GM23338 (cell line): ENCODE data around the gene IFRD1. TPM values are rescaled to one million over a fixed set of nuclear protein-coding genes. Genes with fewer than 3 reads are reported as not detected.
"Not testable (repeated sequence)": the region's sequence is repeated elsewhere in the genome, so short reads cannot be mapped to it uniquely, and the experiment has no call there.

Source experiments
- ATAC-seq: fragments of 200-7000 bp; cut with Tn5 transposase; 3 replicates; pipeline ENCODE4 v1.9.1; 2020
- DNase-seq: peaks from one replicate; pipeline ENCODE4 v3.0.0-alpha.2; 2015; ENCODE audit warnings: low spot score
- H2AFZ ChIP-seq: fragments of 200-600 bp; sonication (generic); 2 replicates; pipeline ENCODE4 v1.8.0; 2016; ENCODE audit warnings: antibody characterized with exemption, mild to moderate bottlenecking, moderate library complexity
- H3F3A ChIP-seq: fragments of 200-600 bp; sonication (generic); replicated peaks from 2 replicates; pipeline ENCODE4 v1.8.0; 2017; ENCODE audit warnings: antibody characterized with exemption, mixed run types, low read depth
- H3K27ac ChIP-seq: fragments of 200-600 bp; sonication (generic); 2 replicates; pipeline ENCODE4 v1.6.1; 2016; ENCODE audit warnings: low read depth
- H3K27me3 ChIP-seq: fragments of 200-600 bp; sonication (generic); 2 replicates; pipeline ENCODE4 v1.8.0; 2016; ENCODE audit warnings: mild to moderate bottlenecking, mixed run types, moderate library complexity; ENCODE audit not compliant: insufficient read depth
- H3K36me3 ChIP-seq: fragments of 200-600 bp; sonication (generic); 2 replicates; pipeline ENCODE4 v1.8.0; 2016; ENCODE audit warnings: mild to moderate bottlenecking; ENCODE audit not compliant: insufficient read depth
- H3K4me1 ChIP-seq: fragments of 200-600 bp; sonication (generic); 2 replicates; pipeline ENCODE4 v1.8.0; 2016; ENCODE audit warnings: mild to moderate bottlenecking, moderate library complexity; ENCODE audit not compliant: insufficient read depth
- H3K4me2 ChIP-seq: fragments of 200-600 bp; sonication (generic); 2 replicates; pipeline ENCODE4 v1.7.1; 2017; ENCODE audit warnings: mixed run types
- H3K4me3 ChIP-seq: fragments of 200-600 bp; sonication (generic); 2 replicates; pipeline ENCODE4 v1.6.1; 2016; ENCODE audit warnings: mixed run types
- H3K79me2 ChIP-seq: fragments of 200-600 bp; sonication (generic); replicated peaks from 2 replicates; pipeline ENCODE4 v1.8.0; 2017; ENCODE audit warnings: mild to moderate bottlenecking; ENCODE audit not compliant: insufficient read depth
- H3K9me2 ChIP-seq: fragments of 200-600 bp; sonication (generic); 2 replicates; pipeline ENCODE4 v1.8.0; 2017; ENCODE audit not compliant: insufficient read depth
- H4K20me1 ChIP-seq: fragments of 200-600 bp; sonication (generic); replicated peaks from 2 replicates; pipeline ENCODE4 v1.8.0; 2017; ENCODE audit warnings: mild to moderate bottlenecking; ENCODE audit not compliant: insufficient read depth
- H3K27ac Mint-ChIP-seq: 2 replicates; pipeline ENCODE4 v1.8.0; 2020; ENCODE audit warnings: inconsistent platforms, mild to moderate bottlenecking, moderate library complexity, mixed read lengths
- H3K27me3 Mint-ChIP-seq: 3 replicates; pipeline ENCODE4 v1.8.0; 2022; ENCODE audit warnings: low read depth, mild to moderate bottlenecking, moderate library complexity, mixed read lengths, inconsistent platforms; ENCODE audit not compliant: insufficient read depth, poor library complexity
- H3K36me3 Mint-ChIP-seq: 3 replicates; pipeline ENCODE4 v1.8.0; 2021; ENCODE audit warnings: low read depth, mild to moderate bottlenecking, inconsistent platforms, moderate library complexity, mixed read lengths
- H3K4me1 Mint-ChIP-seq: 3 replicates; pipeline ENCODE4 v1.8.0; 2020; ENCODE audit warnings: mild to moderate bottlenecking, inconsistent platforms, mixed read lengths
- H3K4me3 Mint-ChIP-seq: 3 replicates; pipeline ENCODE4 v1.8.0; 2021; ENCODE audit warnings: moderate library complexity, mild to moderate bottlenecking, inconsistent platforms, mixed read lengths
- H3K9me3 Mint-ChIP-seq: 3 replicates; pipeline ENCODE4 v1.8.0; 2020; ENCODE audit warnings: moderate library complexity, mild to moderate bottlenecking, inconsistent platforms, mixed read lengths
- CREB1 ChIP-seq: fragments of 250-450 bp; sonication (Bioruptor Pico); IDR thresholded peaks from 2 replicates; pipeline ENCODE4 v1.5.0; 2020; ENCODE audit warnings: low read depth, mild to moderate bottlenecking, moderate library complexity
- EZH2 ChIP-seq: fragments of 200-600 bp; sonication (generic); IDR thresholded peaks from one replicate; pipeline ENCODE4 v1.8.0; 2017; ENCODE audit warnings: antibody characterized with exemption, mild to moderate bottlenecking, low read depth; ENCODE audit not compliant: unreplicated experiment
- EZH2phosphoT487 ChIP-seq: fragments of 200-600 bp; sonication (generic); IDR thresholded peaks from one replicate; pipeline ENCODE4 v1.8.1; 2018; ENCODE audit warnings: antibody characterized with exemption; ENCODE audit not compliant: unreplicated experiment
- NANOG ChIP-seq: IDR thresholded peaks from 2 replicates; pipeline ENCODE4 v1.6.1; 2016; ENCODE audit warnings: antibody characterized with exemption, borderline replicate concordance
- POLR2AphosphoS5 ChIP-seq: IDR thresholded peaks from 2 replicates; pipeline ENCODE4 v1.6.1; 2016; ENCODE audit warnings: antibody characterized with exemption, low read depth
- STAT1 ChIP-seq: IDR thresholded peaks from one replicate; pipeline ENCODE4 v1.6.1; 2016; ENCODE audit warnings: antibody characterized with exemption; ENCODE audit not compliant: unreplicated experiment
- ZNF331 ChIP-seq: fragments of 250-450 bp; sonication (Bioruptor Pico); IDR thresholded peaks from 2 replicates; pipeline ENCODE4 v1.5.0; 2020; ENCODE audit warnings: low read depth, mild to moderate bottlenecking, moderate library complexity
- polyA plus RNA-seq: library from polyadenylated mRNA; unstranded; fragments of >200 nt; fragmentation: Nextera tagmentation; extraction: Ambion mirVana; gene quantifications from 2 replicates; pipeline ENCODE4 v1.2.1, GENCODE V29; 2016
- total RNA-seq: library from RNA; depleted of rRNA; stranded (reverse); fragments of >200 nt; shearing (Covaris generic); gene quantifications from 2 replicates; pipeline ENCODE4 v1.2.3, GENCODE V29; 2014
- TF ChIP-seq, protein P1 (sequence below), 2 experiments: fragments of 200-600 bp in 1 of 2; sonication (generic) in 1 of 2; conservative IDR thresholded peaks; 2 replicates each; pipeline versions ENCODE4 v1.5.1 to v1.6.1; 2016 to 2017; ENCODE audit warnings: antibody characterized with exemption in 2 of 2, low read depth in 2 of 2, mild to moderate bottlenecking in 2 of 2, moderate library complexity in 1 of 2

The IFRD1 gene
- total and polyA plus RNA-seq, 2 experiments from 2014 or later: 69.6 to 73.6 TPM

DNA sequence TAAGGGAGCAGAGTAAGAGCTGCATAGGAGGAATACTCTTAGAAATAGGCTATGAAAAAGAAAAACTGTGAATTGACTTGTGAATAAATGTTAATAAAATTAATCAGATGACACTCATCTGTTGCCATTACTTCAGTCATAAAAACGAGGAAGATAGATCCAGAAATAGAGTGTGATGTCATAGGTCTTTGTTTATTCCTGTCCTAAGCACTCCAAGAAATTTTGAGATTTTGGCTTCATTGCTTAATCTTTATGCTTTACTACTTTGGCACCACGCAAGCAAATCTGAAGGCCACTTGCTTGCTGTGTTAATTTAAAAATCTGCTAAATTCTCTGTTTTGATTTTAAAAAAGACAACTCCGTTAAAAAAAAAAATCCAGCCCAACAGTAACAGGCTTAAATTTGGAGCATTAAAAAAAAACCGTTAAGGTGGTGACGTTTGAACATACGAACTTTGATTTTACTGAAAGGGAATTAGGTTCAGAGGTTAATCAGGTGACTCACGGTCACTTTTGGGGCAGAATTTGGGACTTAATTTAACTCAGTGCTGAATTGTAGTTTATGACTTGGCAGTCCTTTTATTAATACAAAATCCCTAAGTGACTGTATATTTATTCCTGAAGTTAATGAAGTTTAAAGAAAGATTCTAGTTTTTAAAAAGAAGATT is 3.4 kb downstream of the IFRD1 start (continued):
- no peak for TF ChIP-seq STAT1
- TF ChIP-seq, protein P1, sequence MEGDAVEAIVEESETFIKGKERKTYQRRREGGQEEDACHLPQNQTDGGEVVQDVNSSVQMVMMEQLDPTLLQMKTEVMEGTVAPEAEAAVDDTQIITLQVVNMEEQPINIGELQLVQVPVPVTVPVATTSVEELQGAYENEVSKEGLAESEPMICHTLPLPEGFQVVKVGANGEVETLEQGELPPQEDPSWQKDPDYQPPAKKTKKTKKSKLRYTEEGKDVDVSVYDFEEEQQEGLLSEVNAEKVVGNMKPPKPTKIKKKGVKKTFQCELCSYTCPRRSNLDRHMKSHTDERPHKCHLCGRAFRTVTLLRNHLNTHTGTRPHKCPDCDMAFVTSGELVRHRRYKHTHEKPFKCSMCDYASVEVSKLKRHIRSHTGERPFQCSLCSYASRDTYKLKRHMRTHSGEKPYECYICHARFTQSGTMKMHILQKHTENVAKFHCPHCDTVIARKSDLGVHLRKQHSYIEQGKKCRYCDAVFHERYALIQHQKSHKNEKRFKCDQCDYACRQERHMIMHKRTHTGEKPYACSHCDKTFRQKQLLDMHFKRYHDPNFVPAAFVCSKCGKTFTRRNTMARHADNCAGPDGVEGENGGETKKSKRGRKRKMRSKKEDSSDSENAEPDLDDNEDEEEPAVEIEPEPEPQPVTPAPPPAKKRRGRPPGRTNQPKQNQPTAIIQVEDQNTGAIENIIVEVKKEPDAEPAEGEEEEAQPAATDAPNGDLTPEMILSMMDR (conservative IDR thresholded peaks at IDR 0.05; ENCODE audit: low read depth in 2 of 2): no peak
- no peak for TF ChIP-seq CREB1 (CRISPR knock-in tag)
- no peak for TF ChIP-seq EZH2
- no peak for TF ChIP-seq POLR2AphosphoS5
- no peak for TF ChIP-seq EZH2phosphoT487
- TF ChIP-seq ZNF331 (CRISPR knock-in tag): no peak
- no peak for TF ChIP-seq NANOG

DNA sequence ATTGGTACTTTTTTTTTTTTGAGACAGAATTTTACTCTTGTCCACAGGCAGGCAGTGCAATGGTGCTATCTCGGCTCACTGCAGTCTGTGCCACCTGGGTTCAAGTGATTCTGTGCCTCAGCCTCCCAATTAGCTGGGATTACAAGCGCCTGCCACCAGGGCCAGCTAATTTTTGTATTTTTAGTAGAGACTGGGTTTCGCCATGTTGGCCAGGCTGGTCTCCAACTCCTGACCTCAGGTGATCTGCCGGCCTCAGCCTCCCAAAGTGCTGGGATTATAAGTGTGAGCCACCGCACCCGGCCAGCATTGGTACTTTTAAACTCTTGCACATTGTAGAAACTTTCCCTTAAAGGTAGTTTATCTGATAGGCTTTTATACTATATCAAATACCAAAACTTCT is 3.9 kb downstream of the IFRD1 start:
- Histone ChIP-seq H3K4me1 (peaks cover 14% of the 10 kb centered on the region), H3K79me2 (peaks cover 57% of the 10 kb centered on the region), H4K20me1 (peaks cover 24% of the 10 kb centered on the region), H3K36me3 (peaks cover 37% of the 10 kb centered on the region), H3K27ac (0 out of 2 replicates have a peak overlapping the region, but pooled peaks have one; percentile 2)
- H3F3A ChIP-seq, H3K4me3 Mint-ChIP-seq, ATAC-seq, H3K27ac Mint-ChIP-seq, H2AFZ ChIP-seq, H3K9me3 Mint-ChIP-seq, H3K4me3 ChIP-seq, H3K27me3 ChIP-seq, H3K4me2 ChIP-seq, H3K9me2 ChIP-seq: not testable (repeated sequence)
- peaks cover 50% of the 10 kb centered on the region for H3K36me3 Mint-ChIP-seq
- H3K4me1 Mint-ChIP-seq: peaks cover 20% of the 10 kb centered on the region
- peaks cover 13% of the 10 kb centered on the region for H3K27me3 Mint-ChIP-seq
- DNase-seq: peak; percentile 20

DNA sequence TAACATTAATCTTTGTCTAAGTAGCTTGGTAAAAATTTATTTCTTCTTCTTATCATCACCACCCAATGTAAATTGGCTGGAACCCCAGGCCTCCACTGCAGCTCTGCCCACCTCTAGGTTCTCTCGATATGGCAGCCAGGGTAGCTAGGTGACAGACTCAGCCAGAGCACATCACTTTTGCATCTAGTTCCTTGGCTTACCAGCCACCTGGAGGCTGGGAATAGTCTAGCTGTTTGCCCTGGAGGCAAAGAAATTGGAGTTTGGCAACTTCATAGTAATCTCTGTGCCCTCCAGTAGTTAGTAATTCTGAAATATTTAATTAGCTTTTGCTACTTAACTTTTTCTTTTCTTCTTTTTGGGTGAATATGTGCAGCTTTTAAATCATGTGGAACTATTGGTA is 9.4 kb downstream of the IFRD1 start:
- no peaks in the 10 kb centered on the region for H3K4me1 ChIP-seq
- H3K27ac Mint-ChIP-seq: no peak overlapping the region
- H3K4me1 Mint-ChIP-seq: no peaks in the 10 kb centered on the region; the same call in 2 of the 3 replicates
- peak; percentile 36; the same call in 1 of the 3 replicates for ATAC-seq
- H3K9me2 ChIP-seq: no peaks in the 10 kb centered on the region
- no peaks in the 10 kb centered on the region for H3K9me3 Mint-ChIP-seq
- peaks cover 82% of the 10 kb centered on the region for H3K36me3 ChIP-seq
- DNase-seq: peak; percentile 12
- no peak overlapping the region for H2AFZ ChIP-seq
- no peaks in the 10 kb centered on the region for H3K27me3 ChIP-seq
- TF ChIP-seq, protein P1 (conservative IDR thresholded peaks at IDR 0.05; ENCODE audit: low read depth in 2 of 2): 0 out of 4 replicates have a peak, but pooled peaks have one; percentile 3 to 10
- TF ChIP-seq CREB1 (CRISPR knock-in tag) (no peak), EZH2phosphoT487 (peak; percentile 67)
- peaks cover 13% of the 10 kb centered on the region for H4K20me1 ChIP-seq
- no peaks in the 10 kb centered on the region for H3K27me3 Mint-ChIP-seq
- H3K4me2 ChIP-seq: no peak overlapping the region
- H3K4me3 ChIP-seq: no peak overlapping the region
- H3K36me3 Mint-ChIP-seq: peaks cover 86% of the 10 kb centered on the region
- H3K79me2 ChIP-seq: peaks cover 34% of the 10 kb centered on the region
- no peak overlapping the region for H3K27ac ChIP-seq
- no peak overlapping the region for H3K4me3 Mint-ChIP-seq
- no peaks in the 10 kb centered on the region for H3F3A ChIP-seq
